Epithelial cell of esophagus (primary cell): ENCODE measurements around the gene SNCB.

ENCODE experiments used
- DNase-seq: peaks from one replicate; pipeline ENCODE4 v3.0.0; 2010; ENCODE audit warnings: low read depth
- H3K4me3 ChIP-seq: 2 replicates; pipeline ENCODE4 v1.5.1; 2011; ENCODE audit warnings: mild to moderate bottlenecking, low read length, control low read depth
- TF ChIP-seq, protein P1 (sequence below): IDR thresholded peaks from 2 replicates; pipeline ENCODE4 v1.5.1; 2011; ENCODE audit warnings: low read depth, mild to moderate bottlenecking, low read length, control low read depth, inconsistent platforms; ENCODE audit not compliant: insufficient read depth; ENCODE audit errors: missing control alignments

The SNCB gene

DNA sequence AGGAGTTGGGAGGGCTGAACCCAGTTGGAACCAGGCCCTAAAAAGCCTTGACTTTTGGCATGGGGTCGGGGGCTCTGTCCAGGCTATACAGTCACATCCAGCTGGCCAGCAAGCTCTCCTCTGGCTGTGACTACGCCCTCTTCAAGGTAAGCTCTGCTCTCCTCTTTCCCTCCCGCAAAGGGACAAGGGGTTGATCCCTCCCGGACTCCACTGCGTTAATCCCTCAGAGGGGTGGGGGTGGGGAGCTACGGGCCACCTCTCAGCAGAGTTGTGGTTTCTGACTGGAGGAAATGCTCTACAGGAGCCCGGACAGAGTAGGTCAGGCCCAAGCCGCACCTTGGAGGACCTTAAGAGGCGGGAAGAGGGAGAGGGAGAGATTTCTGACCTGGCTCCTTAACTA, 14.0 kb upstream of the SNCB start:
- no peak for DNase-seq
- TF ChIP-seq, protein P1, sequence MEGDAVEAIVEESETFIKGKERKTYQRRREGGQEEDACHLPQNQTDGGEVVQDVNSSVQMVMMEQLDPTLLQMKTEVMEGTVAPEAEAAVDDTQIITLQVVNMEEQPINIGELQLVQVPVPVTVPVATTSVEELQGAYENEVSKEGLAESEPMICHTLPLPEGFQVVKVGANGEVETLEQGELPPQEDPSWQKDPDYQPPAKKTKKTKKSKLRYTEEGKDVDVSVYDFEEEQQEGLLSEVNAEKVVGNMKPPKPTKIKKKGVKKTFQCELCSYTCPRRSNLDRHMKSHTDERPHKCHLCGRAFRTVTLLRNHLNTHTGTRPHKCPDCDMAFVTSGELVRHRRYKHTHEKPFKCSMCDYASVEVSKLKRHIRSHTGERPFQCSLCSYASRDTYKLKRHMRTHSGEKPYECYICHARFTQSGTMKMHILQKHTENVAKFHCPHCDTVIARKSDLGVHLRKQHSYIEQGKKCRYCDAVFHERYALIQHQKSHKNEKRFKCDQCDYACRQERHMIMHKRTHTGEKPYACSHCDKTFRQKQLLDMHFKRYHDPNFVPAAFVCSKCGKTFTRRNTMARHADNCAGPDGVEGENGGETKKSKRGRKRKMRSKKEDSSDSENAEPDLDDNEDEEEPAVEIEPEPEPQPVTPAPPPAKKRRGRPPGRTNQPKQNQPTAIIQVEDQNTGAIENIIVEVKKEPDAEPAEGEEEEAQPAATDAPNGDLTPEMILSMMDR: no peak
- no peak overlapping the region for H3K4me3 ChIP-seq

DNA sequence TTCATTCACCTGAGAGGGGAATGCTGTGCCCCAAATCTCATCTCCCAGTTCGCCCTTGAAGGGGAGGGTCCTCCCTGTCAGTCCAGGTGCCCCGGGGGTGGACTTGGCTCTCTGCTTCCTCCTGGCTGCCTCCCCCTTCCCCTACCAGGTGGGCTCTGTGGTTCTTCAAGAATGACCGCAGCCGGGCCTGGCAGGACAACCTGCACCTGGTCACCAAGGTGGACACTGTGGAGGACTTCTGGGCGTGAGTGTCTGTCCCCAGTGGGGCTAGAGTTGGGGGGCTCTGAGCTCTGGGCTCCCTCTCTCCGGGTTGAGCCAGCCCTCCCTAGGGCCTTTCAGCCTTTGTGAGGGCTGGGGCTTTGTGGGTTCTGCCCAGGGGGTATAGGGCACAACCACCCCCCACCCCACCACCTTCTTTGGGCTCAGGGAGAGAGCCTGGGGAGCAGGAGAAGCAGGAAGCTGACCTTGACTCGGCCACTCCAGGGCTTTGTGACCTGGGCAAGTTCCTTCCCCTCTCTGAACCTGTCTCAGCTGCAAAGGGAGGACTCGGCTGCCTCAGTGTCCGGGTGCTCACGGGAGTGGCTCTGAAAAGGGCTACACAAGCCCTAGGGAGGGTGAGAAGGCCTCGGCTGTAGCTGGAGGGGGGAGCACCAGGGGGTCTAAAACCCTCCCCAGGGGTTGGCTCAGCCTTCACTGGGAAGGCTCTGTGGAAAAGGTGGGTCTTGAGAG, 13.3 kb upstream of the SNCB start:
- TF ChIP-seq, protein P1: no peak
- no peak overlapping the region for H3K4me3 ChIP-seq
- DNase-seq: no peak

DNA sequence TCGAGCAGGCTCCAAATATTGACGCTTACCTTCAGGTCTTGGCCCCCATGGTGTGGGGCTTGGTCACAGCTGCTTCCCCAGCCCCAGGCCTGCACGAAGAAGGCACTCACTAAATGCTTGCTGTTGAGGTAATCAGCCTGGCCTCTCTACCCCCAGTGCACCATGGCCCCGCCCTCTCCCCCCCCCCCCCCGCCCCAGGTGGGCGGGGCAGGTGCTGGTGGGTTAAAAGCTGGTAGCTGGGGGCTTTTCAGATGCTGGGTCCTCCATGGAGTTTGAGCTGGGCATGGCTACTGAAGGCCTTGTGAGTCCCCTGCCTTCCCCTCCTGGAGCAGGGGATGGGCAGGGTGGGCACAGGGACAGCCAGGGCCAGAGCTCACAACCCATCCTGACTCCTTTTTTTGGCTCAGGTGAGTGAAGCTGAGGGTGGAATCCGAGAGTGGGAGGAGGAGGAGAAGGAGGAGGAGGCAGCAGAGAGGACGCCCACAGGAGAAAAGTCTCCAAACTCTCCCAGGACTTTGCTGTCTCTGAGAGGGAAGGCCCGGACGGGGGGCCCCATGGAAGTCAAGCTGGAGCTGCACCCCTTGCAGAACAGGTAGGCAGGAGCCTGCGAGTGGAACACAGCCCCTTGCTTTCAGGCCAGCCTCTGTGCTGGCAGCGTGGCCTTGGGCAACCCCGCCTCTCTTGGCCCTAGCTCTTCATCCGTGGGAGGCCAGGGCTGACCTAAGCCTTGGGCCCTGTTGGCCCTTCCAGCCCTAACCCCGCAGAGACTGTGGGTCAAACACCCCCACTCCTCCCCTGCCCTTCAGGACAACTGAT, 12.5 kb upstream of the SNCB start:
- H3K4me3 ChIP-seq: no peak overlapping the region
- TF ChIP-seq, protein P1: no peak
- DNase-seq: no peak

DNA sequence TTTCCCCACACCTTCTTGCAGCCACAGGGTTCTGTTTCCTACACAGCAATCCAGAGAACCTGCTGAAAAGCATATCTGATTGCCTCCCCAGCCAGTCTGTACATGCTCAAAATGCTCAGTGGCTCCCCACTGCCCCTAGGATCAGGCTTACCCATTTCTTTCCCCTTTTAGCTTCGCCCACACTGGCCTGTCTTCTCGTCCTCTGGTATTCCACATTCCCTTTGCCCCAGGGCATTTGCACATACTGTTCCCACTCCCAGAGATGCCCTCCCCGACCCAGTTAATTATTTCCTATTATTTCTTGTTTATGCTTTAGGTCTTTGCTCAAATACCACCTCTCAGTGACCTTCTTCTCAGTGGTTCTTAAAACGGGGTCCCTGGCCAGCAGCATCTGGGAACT, 10.3 kb upstream of the SNCB start:
- no peak overlapping the region for H3K4me3 ChIP-seq

DNA sequence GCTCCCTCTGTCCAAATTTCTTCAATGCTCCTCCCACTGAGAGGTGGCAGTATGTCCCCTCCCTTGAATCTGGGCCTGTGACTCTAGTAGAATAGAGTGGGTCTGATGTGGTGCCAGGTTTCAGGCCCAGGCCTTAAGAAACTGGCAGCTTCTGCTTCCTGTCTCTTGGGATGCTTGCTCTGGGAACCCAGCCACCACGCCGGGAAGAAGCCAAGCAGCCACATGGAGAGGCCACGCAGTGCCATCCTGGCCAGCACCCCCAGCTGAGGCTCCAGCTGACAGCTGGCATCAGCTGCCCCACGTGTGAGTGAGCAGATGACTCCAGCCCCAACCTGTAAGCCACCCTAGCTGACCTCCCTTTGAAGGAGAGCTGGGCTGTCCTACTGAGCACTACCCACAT, 9.6 kb upstream of the SNCB start:
- H3K4me3 ChIP-seq: no peak overlapping the region
- no peak for DNase-seq
- TF ChIP-seq, protein P1: no peak

More for the DNA sequence above, 10.3 kb upstream of the SNCB start:
- TF ChIP-seq, protein P1: no peak
- no peak for DNase-seq

DNA sequence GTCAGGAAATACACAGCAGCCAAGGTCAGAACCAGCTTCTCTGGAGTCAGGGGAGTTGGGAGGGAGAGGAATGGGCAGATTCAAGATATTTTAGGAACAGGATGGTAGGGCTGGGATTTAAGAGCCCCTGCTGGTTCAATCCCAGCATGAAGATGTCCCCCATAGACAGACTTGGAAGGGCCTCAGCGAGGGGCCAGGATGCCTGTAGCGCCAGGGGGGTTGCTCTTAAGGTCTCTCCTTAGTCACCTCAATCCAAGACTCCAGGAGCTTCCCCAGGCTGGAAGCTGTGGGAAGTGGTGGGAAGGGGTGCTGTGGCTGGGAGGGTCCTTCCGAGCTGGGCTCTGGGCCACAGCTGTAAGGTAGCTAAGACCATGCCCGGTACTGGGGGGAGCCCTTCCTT, 8.9 kb upstream of the SNCB start:
- TF ChIP-seq, protein P1: no peak
- no peak overlapping the region for H3K4me3 ChIP-seq
- DNase-seq: no peak
